Astrocyte of the spinal cord (primary cell): Measurements from ENCODE around the gene PEMT.

ENCODE experiments used
- DNase-seq: peaks from one replicate; pipeline ENCODE4 v3.0.0; 2011; ENCODE audit warnings: low read depth, low spot score
- H3K4me3 ChIP-seq: 2 replicates; pipeline ENCODE4 v1.5.1; 2011; ENCODE audit warnings: low read depth, mild to moderate bottlenecking, low read length, moderate library complexity
- CTCF ChIP-seq: IDR thresholded peaks from 2 replicates; pipeline ENCODE4 v1.5.1; 2012; ENCODE audit warnings: low read depth, mild to moderate bottlenecking, low read length, inconsistent platforms
- in situ Hi-C: cut with HindIII; loops from 2 replicates; pipeline ENCODE4 v1.10.0; 2017; ENCODE audit warnings: low sequenced_read_pairs

The PEMT gene

DNA sequence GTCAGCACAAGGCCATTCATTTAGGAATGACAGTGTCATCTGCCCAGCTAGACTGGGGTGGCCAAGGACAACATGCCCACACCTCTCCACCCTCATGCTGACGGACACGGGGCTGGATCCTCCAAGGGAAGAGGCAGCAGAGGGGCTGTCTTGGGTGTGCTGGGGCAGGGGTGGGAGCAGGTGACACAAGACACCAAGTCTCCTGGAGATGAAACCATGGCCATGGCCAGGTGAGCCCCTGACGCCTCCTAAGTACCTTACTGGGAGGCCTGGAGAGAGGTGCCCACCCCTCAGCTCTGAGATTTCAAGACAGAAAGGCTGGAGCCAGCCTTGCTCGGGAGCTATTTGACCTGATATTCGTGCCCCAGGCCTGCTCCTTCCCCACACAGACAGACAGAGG, 86.4 kb downstream of the PEMT start:
- no peak for TF ChIP-seq CTCF
- no peak for DNase-seq
- in situ Hi-C loops, result no loop called here
- H3K4me3 ChIP-seq, result no peak overlapping the region

GRCh38 chr17:17504341-17505140, 87.0 kb downstream of the PEMT start:
- no peak for DNase-seq
- H3K4me3 ChIP-seq, result no peak overlapping the region
- in situ Hi-C loops, result no loop called here
- TF ChIP-seq CTCF, result no peak

DNA sequence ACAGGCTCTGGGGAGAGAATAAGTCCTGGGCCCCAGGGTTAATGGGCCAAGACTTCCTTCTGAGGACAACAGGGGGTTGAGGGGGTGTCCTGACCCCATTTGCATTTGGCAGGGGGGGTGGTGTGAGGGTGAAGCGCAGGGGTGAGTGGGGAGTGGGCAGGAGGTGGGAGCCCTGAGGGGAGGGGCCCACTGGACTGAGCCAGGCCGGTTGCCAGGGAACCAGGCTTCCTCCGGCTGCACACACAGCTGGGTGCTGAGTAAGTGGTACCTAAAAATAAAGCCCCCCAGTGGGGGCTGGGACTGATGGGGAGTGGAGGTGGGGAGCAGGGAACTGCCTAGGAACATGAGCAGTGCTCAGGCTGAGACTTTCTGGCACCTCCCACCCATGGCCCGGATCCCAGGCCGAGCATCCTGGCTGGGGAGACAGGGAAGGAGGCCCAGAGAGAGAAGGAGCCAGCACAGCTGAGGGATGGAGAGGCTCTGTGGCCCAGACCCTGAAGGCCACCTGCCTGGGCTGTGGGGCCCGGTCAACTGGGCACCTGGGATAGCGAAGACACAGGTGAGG, 87.9 kb downstream of the PEMT start:
- H3K4me3 ChIP-seq, result no peak overlapping the region
- in situ Hi-C loops, result no loop called here
- no peak for TF ChIP-seq CTCF
- no peak for DNase-seq

DNA sequence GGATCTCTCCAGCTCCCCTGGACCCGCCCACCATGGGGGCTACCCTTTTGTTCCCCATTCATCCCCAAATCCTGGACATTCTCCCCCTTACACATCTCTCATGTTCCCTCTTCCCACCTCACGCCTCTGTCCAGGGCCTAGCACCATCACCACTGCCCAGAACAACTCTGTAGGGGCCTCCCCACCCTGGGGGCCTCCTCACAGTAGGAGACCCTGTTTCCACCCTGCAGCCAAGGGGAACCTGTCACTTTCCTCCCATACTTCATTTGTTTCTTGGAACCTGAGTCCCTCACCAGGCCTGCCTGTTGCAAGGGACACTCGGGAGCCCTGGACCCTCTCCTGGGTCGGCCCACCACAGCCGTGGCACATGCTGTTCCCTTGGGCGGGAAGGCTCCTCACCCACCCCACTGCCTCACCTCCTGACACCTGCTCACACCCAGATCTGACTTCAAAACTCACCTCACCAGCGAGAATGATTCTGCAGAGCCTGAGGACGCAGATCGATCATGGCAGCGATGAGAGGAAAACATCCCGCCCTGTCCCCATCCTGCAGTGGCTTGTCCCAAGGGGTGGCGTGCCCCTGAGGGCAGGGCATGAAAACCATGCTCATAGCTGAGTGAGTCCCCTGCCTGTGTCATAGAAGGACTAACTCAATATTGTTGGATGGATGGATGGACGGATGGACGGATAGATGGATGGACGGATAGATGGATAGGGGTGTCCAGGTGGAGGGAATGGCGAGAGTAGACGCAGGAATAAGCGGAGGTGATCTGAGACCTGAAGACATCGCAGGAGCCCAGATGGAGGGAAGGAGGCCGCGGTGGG, 88.6 kb downstream of the PEMT start:
- no peak for TF ChIP-seq CTCF

DNA sequence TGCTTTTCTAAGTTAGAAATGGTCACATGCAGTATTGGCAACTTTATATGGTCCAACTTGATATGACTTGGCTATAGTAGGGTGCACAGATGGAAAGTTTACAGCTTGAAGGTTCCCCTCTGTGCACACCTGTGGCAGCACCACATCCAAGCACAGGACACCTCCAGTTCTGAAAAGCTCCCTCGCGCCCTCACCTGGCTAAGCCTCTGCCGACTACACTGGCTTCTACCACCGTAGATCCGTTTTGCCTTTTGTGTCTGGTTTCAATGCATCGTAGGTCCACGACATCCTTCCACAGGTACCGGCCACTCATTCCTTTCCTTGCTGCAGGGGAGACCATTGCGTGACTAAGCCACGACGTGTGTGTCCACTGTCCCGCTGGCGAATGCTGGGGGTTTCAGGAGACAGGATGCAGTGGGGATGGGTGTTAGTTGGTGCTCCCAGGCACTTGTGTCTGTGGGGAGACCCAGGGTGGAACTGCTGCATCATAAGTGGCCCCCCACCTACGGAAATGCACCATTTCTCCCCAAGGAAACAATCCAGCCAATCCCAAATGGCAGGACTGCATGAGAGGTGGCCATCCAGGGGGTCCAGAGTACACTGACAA, 90.4 kb downstream of the PEMT start:
- in situ Hi-C loops, result no loop called here
- H3K4me3 ChIP-seq, result no peak overlapping the region
- TF ChIP-seq CTCF, result no peak
- no peak for DNase-seq

More for the DNA sequence above, 88.6 kb downstream of the PEMT start:
- no peak for DNase-seq
- no peak overlapping the region for H3K4me3 ChIP-seq
- in situ Hi-C loops, result no loop called here

DNA sequence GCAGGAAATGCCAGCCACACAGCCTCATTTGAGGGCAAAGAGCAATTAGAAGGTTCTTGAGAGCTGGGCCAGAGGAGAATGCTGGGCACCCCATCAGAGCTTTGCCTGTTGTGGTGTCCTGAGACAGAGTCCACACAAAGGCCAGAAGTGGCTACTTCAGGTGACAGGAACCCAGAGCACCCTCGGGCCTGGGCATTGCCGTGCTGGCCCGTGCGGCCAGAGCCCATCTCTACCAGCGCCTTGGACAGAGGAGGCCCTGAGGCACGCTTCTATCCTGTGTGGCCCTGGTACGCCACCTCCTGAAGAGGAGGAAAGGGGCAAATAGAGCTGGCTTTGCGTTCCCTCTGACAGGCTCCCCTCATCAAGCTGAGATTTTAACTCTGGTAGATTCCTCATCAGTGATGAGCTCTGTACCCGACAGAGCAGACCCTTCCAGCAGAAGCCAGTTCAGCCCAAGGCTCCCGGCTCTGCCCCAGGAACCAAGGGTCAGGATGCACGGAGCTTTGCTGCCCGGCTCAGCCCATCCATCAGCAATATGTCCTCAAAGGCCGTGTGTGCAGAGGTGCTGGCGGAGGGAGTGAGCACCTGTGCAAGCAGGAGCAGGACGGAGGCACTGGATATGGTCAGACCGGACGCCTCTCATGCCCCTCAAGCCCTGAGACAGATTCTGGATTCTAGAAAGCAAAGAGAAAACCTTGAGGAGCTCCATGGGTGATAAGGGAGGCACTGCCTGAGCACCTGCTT, 91.9 kb downstream of the PEMT start:
- in situ Hi-C loops, result no loop called here
- DNase-seq, result no peak
- no peak overlapping the region for H3K4me3 ChIP-seq
- no peak for TF ChIP-seq CTCF
